GM06990 (cell line): ENCODE measurements around the gene GLP2R.

ENCODE experiments used
- DNase-seq: peaks from one replicate; pipeline ENCODE4 v3.0.0-alpha.2; 2011; ENCODE audit not compliant: insufficient read length; ENCODE audit errors: extremely low read depth
- H3K27me3 ChIP-seq: replicated peaks from 2 replicates; pipeline ENCODE4 v1.6.0; 2011; ENCODE audit warnings: low read length; ENCODE audit not compliant: control insufficient read depth, insufficient read depth
- H3K36me3 ChIP-seq: 2 replicates; pipeline ENCODE4 v1.5.1; 2011; ENCODE audit warnings: low read length; ENCODE audit not compliant: control insufficient read depth, insufficient read depth
- H3K4me3 ChIP-seq: replicated peaks from 2 replicates; pipeline ENCODE4 v1.5.1; 2011; ENCODE audit warnings: low read depth, mild to moderate bottlenecking, control low read depth, low read length
- CTCF ChIP-seq: IDR thresholded peaks from 2 replicates; pipeline ENCODE4 v1.5.1; 2011; ENCODE audit warnings: low read length, control low read depth, mild to moderate bottlenecking, inconsistent platforms; ENCODE audit not compliant: insufficient read depth, poor library complexity, severe bottlenecking

Gene GLP2R

GRCh38 chr17:9798724-9799123 is 27.0 kb upstream of the GLP2R start:
- Histone ChIP-seq H3K27me3 (no peaks in the 10 kb centered on the region; the same call in 1 of the 2 replicates), H3K4me3 (no peak overlapping the region), H3K36me3 (no peaks in the 10 kb centered on the region)
- DNase-seq: no peak
- TF ChIP-seq CTCF: no peak

GRCh38 chr17:9801505-9801904 is 24.2 kb upstream of the GLP2R start:
- no peak for TF ChIP-seq CTCF
- DNase-seq: no peak
- no peaks in the 10 kb centered on the region; the same call in 1 of the 2 replicates for H3K27me3 ChIP-seq
- no peak overlapping the region for H3K4me3 ChIP-seq
- no peaks in the 10 kb centered on the region for H3K36me3 ChIP-seq

GRCh38 chr17:9802294-9802693 is 23.4 kb upstream of the GLP2R start:
- no peak for TF ChIP-seq CTCF
- no peak for DNase-seq
- Histone ChIP-seq H3K36me3 (no peaks in the 10 kb centered on the region), H3K27me3 (no peaks in the 10 kb centered on the region; the same call in 1 of the 2 replicates), H3K4me3 (no peak overlapping the region)

- no peaks in the 10 kb centered on the region; the same call in 1 of the 2 replicates for H3K27me3 ChIP-seq
- no peak overlapping the region for H3K4me3 ChIP-seq
- DNase-seq: no peak
- no peaks in the 10 kb centered on the region for H3K36me3 ChIP-seq
- TF ChIP-seq CTCF: no peak
Observed at GRCh38 chr17:9802697-9803096, 23.0 kb upstream of the GLP2R start.

- Histone ChIP-seq H3K4me3 (no peak overlapping the region), H3K36me3 (no peaks in the 10 kb centered on the region), H3K27me3 (no peaks in the 10 kb centered on the region; the same call in 1 of the 2 replicates)
- no peak for DNase-seq
- no peak for TF ChIP-seq CTCF
Observed at GRCh38 chr17:9805769-9806168, 20.0 kb upstream of the GLP2R start.

GRCh38 chr17:9806699-9807098 is 19.0 kb upstream of the GLP2R start:
- TF ChIP-seq CTCF: no peak
- no peaks in the 10 kb centered on the region; the same call in 1 of the 2 replicates for H3K27me3 ChIP-seq
- no peak overlapping the region for H3K4me3 ChIP-seq
- no peaks in the 10 kb centered on the region for H3K36me3 ChIP-seq
- DNase-seq: no peak
